Muscle of leg (tissue), 16 donors: ENCODE data around the gene HGS. TPM values are rescaled to one million over a fixed set of nuclear protein-coding genes. Genes with fewer than 3 reads are reported as not detected.

Source experiments
- DNase-seq: peaks from one replicate; pipeline ENCODE4 v3.0.0; 2013
- H3K27ac ChIP-seq: one replicate; pipeline ENCODE4 v1.5.1; 2013; ENCODE audit warnings: mild to moderate bottlenecking, low read length, control low read depth
- H3K27me3 ChIP-seq: one replicate; pipeline ENCODE4 v1.6.1; 2013; ENCODE audit warnings: low read length; ENCODE audit not compliant: control insufficient read depth, insufficient read depth
- H3K36me3 ChIP-seq: one replicate; pipeline ENCODE4 v1.6.1; 2013; ENCODE audit warnings: low read length; ENCODE audit not compliant: control insufficient read depth, insufficient read depth
- H3K4me1 ChIP-seq: one replicate; pipeline ENCODE4 v1.6.1; 2013; ENCODE audit warnings: low read length; ENCODE audit not compliant: control insufficient read depth, insufficient read depth
- H3K4me3 ChIP-seq: one replicate; pipeline ENCODE4 v1.5.1; 2013; ENCODE audit warnings: low read length, control low read depth
- H3K9me3 ChIP-seq: replicated peaks from 2 replicates; pipeline ENCODE4 v1.6.1; 2013; ENCODE audit warnings: low read depth, low read length; ENCODE audit not compliant: control insufficient read depth
- WGBS: methylation state at CpG from one replicate; pipeline ENCODE4 v1.1.5; 2013; ENCODE audit warnings: missing lambda C conversion rate; ENCODE audit not compliant: insufficient coverage; 5-methylcytosine and 5-hydroxymethylcytosine counted together
- long read RNA-seq, 11 donors: transcript quantifications; one replicate each; lab custom pipeline, GENCODE V29; 2026
- polyA plus RNA-seq, 8 donors: library from polyadenylated mRNA; unstranded; fragments of 120-200 nt; gene quantifications; one replicate each; pipeline versions ENCODE4 v1.2.1 to v1.2.3, GENCODE V29; 2013; ENCODE audit warnings: inconsistent platforms in 1 of 8, low replicate concordance in 1 of 8; ENCODE audit not compliant: insufficient read length in 8 of 8, insufficient read depth in 1 of 8
- total RNA-seq: library from RNA; stranded (reverse); fragments of 120-200 nt; gene quantifications from one replicate; pipeline ENCODE4 v1.2.4, GENCODE V29; 2013

HGS gene, protein sequence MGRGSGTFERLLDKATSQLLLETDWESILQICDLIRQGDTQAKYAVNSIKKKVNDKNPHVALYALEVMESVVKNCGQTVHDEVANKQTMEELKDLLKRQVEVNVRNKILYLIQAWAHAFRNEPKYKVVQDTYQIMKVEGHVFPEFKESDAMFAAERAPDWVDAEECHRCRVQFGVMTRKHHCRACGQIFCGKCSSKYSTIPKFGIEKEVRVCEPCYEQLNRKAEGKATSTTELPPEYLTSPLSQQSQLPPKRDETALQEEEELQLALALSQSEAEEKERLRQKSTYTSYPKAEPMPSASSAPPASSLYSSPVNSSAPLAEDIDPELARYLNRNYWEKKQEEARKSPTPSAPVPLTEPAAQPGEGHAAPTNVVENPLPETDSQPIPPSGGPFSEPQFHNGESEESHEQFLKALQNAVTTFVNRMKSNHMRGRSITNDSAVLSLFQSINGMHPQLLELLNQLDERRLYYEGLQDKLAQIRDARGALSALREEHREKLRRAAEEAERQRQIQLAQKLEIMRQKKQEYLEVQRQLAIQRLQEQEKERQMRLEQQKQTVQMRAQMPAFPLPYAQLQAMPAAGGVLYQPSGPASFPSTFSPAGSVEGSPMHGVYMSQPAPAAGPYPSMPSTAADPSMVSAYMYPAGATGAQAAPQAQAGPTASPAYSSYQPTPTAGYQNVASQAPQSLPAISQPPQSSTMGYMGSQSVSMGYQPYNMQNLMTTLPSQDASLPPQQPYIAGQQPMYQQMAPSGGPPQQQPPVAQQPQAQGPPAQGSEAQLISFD
- total RNA-seq (32.0 TPM), polyA plus RNA-seq (10 to 100 TPM; 41.0 to 64.8 (median 47.5) TPM)
- long read RNA-seq, donor 1, partial matches to known transcripts = 0 of 5 reads
- long read RNA-seq, donor 1, other reads (novel, unspliced or antisense) = 0 of 5 reads
- long read RNA-seq, donor 2, partial matches to known transcripts = 0 of 2 reads
- long read RNA-seq, donor 2, other reads (novel, unspliced or antisense) = 0 of 2 reads
- long read RNA-seq, donor 3, partial matches to known transcripts = 0 of 7 reads
- long read RNA-seq, donor 3, other reads (novel, unspliced or antisense) = 0 of 7 reads
- long read RNA-seq, donor 4, partial matches to known transcripts = 0 of 4 reads
- long read RNA-seq, donor 4, other reads (novel, unspliced or antisense) = 0 of 4 reads
- long read RNA-seq, donor 5, transcript HGS-201 (22 exons, 2,970 nt) = major isoform, 8 of 15 reads
- long read RNA-seq, donor 5, partial matches to known transcripts = 5 of 15 reads
- long read RNA-seq, donor 5, other reads (novel, unspliced or antisense) = 0 of 15 reads
- long read RNA-seq, donor 6, transcript HGS-201 (22 exons, 2,970 nt) = major isoform, 5 of 42 reads
- long read RNA-seq, donor 6, partial matches to known transcripts = 25 of 42 reads
- long read RNA-seq, donor 6, other reads (novel, unspliced or antisense) = 7 of 42 reads
- long read RNA-seq, donor 7, partial matches to known transcripts = 0 of 33 reads
- long read RNA-seq, donor 7, other reads (novel, unspliced or antisense) = 31 of 33 reads
- long read RNA-seq, donor 8, partial matches to known transcripts = 0 of 4 reads
- long read RNA-seq, donor 8, other reads (novel, unspliced or antisense) = 0 of 4 reads
- long read RNA-seq, donor 9, partial matches to known transcripts = 5 of 9 reads
- long read RNA-seq, donor 9, other reads (novel, unspliced or antisense) = 0 of 9 reads
- long read RNA-seq, donor 10, partial matches to known transcripts = 0 of 6 reads
- long read RNA-seq, donor 10, other reads (novel, unspliced or antisense) = 0 of 6 reads
- long read RNA-seq, donor 11, partial matches to known transcripts = 0 of 2 reads
- long read RNA-seq, donor 11, other reads (novel, unspliced or antisense) = 0 of 2 reads

GRCh38 chr17:81683584-81684441 is at the start of gene HGS, which contains the start of gene ARL16:
HGS (plus strand) TSS chr17:81684011; CDS start chr17:81684067, 56 bp downstream.
ARL16 (minus strand) TSS chr17:81683797; CDS start chr17:81683753, 44 bp downstream.
- H3K36me3 ChIP-seq = peaks cover 45% of the 10 kb centered on the region
- peaks cover 26% of the 10 kb centered on the region for H3K4me1 ChIP-seq
- DNase-seq = peak; percentile 100
- H3K9me3 ChIP-seq = no peaks in the 10 kb centered on the region
- H3K4me3 ChIP-seq = peak within 1 kb of the TSS; percentile 76
- H3K27me3 ChIP-seq = no peaks in the 10 kb centered on the region
- H3K27ac ChIP-seq = peak within 1 kb of the TSS; percentile 32
- WGBS = under 1% methylated on average over 112 of the region's 112 CpGs

- H3K4me3 ChIP-seq = no peak overlapping the region
- H3K9me3 ChIP-seq = no peaks in the 10 kb centered on the region
- no peak overlapping the region for H3K27ac ChIP-seq
- DNase-seq = no peak
- H3K27me3 ChIP-seq = no peaks in the 10 kb centered on the region
- 90% methylated on average over 2 of the region's 5 CpGs for WGBS
- H3K4me1 ChIP-seq = peaks cover 23% of the 10 kb centered on the region
- peaks cover 6% of the 10 kb centered on the region for H3K36me3 ChIP-seq
Measured at GRCh38 chr17:81635431-81635830, 48.4 kb upstream of the HGS start.

GRCh38 chr17:81635973-81636504 is 47.8 kb upstream of the HGS start:
- Histone ChIP-seq H3K27ac (peak overlapping the region; percentile 90), H3K9me3 (no peaks in the 10 kb centered on the region), H3K4me3 (peak overlapping the region; percentile 96), H3K36me3 (peaks cover 4% of the 10 kb centered on the region), H3K27me3 (no peaks in the 10 kb centered on the region), H3K4me1 (peaks cover 23% of the 10 kb centered on the region)
- WGBS = 6% methylated on average over 7 of the region's 18 CpGs
- DNase-seq = no peak

DNA sequence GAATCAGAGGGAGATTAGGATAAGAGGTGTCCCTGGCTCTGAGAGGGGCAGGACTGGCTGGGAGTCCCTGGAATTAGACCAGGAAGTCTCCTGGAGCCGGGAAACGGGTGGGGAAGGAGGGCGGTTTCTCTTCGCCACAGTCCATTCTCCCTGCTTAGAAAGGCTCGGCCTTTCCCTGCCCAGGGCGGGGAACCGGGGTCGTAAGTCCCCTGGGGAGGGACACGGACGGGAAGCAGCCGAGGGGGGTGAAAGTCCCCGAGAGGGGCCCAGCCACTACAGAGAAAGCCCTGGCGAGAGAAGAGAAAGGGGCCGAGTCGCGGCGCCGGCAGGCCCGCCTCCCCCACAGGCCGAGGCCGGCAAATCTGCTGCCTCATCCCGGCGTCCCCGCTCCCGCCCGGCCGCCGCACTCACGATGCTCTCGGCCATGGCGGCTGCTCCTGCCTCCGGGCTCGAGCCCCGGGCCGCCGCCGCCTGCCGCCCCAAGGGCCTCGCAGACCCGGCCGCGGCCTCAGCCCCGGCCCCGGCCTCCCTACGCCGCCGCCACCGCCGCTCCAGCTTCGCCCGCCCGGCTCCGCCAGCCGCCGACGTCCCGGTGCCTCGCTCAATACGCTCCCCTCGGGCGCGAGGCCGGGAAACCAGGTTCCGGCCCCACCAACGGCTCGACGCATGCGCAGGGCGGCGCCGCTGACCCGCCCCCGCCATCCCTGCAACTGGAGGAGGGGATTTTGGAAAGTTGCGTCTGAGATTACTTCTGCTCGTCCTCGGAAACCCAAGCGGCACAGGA is 47.1 kb upstream of the HGS start, which contains the start of the genes NPLOC4 and TSPAN10:
Gene NPLOC4, minus strand, starts transcription at position 608 of the 784 bp plus-strand sequence. Its CDS starts 182 bp downstream, at position 426.
Gene TSPAN10, plus strand, starts transcription at position 692 of the 784 bp plus-strand sequence. CDS start 5,217 bp downstream, outside the sequence.
- Histone ChIP-seq H3K4me1 (peaks cover 23% of the 10 kb centered on the region), H3K36me3 (no peaks in the 10 kb centered on the region), H3K4me3 (peak within 1 kb of the TSS; percentile 96), H3K27ac (peak within 1 kb of the TSS; percentile 90), H3K27me3 (no peaks in the 10 kb centered on the region), H3K9me3 (no peaks in the 10 kb centered on the region)
- DNase-seq = peak; percentile 94
- under 1% methylated on average over 65 of the region's 77 CpGs for WGBS

DNA sequence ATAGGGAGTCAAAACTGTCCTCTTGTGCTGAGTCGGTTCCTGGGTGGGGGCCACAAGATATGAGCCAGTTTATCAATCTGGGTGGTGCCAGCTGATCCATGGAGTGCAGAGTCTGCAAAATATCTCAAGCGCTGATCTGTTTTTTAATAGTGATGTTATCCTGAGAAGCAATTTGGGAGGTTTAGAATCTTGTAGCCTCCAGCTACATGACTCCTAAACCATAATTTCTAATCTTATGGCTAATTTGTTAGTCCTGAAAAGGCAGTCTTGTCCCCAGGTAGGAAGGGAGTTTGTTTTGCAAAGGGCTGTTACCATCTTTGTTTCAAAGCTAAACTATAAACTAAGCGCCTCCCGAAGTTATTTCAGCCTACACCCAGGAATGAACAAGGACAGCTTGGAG is 45.1 kb upstream of the HGS start:
- no peak for DNase-seq
- H3K36me3 ChIP-seq = no peaks in the 10 kb centered on the region
- no peaks in the 10 kb centered on the region for H3K9me3 ChIP-seq
- no peak overlapping the region for H3K4me3 ChIP-seq
- H3K4me1 ChIP-seq = peaks cover 23% of the 10 kb centered on the region
- H3K27me3 ChIP-seq = no peaks in the 10 kb centered on the region
- WGBS = 40% methylated on average over 1 of the region's 4 CpGs
- no peak overlapping the region for H3K27ac ChIP-seq

- DNase-seq = no peak
- Histone ChIP-seq H3K27ac (no peak overlapping the region), H3K4me1 (peaks cover 17% of the 10 kb centered on the region), H3K36me3 (no peaks in the 10 kb centered on the region), H3K4me3 (no peak overlapping the region), H3K27me3 (no peaks in the 10 kb centered on the region), H3K9me3 (no peaks in the 10 kb centered on the region)
- WGBS = 87% methylated on average over 3 of the region's 9 CpGs
Measured at GRCh38 chr17:81640011-81640410, 43.8 kb upstream of the HGS start.

- no peaks in the 10 kb centered on the region for H3K36me3 ChIP-seq
- peaks cover 4% of the 10 kb centered on the region for H3K4me1 ChIP-seq
- H3K4me3 ChIP-seq = no peak overlapping the region
- WGBS = 88% methylated on average over 13 of the region's 17 CpGs
- H3K27ac ChIP-seq = no peak overlapping the region
- no peak for DNase-seq
- no peaks in the 10 kb centered on the region for H3K9me3 ChIP-seq
- H3K27me3 ChIP-seq = peaks cover 5% of the 10 kb centered on the region
Measured at GRCh38 chr17:81641825-81642489, 41.9 kb upstream of the HGS start.
